ENCODE results near the gene TTI1.

- TF ChIP-seq CREB5 (CRISPR knock-in tag; IDR thresholded peaks at IDR 0.05; ENCODE audit: low read depth) (no peak), PATZ1 (CRISPR knock-in tag; IDR thresholded peaks at IDR 0.05; ENCODE audit: borderline replicate concordance) (no peak), ZC3H10 (CRISPR knock-in tag; IDR thresholded peaks at IDR 0.05) (no peak), TCF4 (CRISPR knock-in tag; IDR thresholded peaks at IDR 0.05; ENCODE audit: borderline replicate concordance) (no peak), CSDC2 (CRISPR knock-in tag; IDR thresholded peaks at IDR 0.05) (no peak), POU6F1 (CRISPR knock-in tag; IDR thresholded peaks at IDR 0.05; ENCODE audit: borderline replicate concordance, low read depth) (no peak), RARB (CRISPR knock-in tag; IDR thresholded peaks at IDR 0.05) (no peak)
These were observed 40.4 kb downstream of the TTI1 start for GRCh38 chr20:37992802-37993409.
